ENCODE data around the gene ESPNL.
"Not testable (repeated sequence)": the region's sequence is repeated elsewhere in the genome, so short reads cannot be mapped to it uniquely, and the experiment has no call there.

ESPNL gene

GRCh38 chr2:238064376-238064775 is 35.8 kb upstream of the ESPNL start:
- peaks cover 11% of the 10 kb centered on the region for H3K4me1 ChIP-seq (ENCODE audit: control insufficient read depth, insufficient read depth, low read length)
- no peak overlapping the region for H3K9ac ChIP-seq (ENCODE audit: low read depth, low read length)
- no peak overlapping the region for H3K4me2 ChIP-seq (ENCODE audit: low read length)
- H3K9me3 ChIP-seq (replicated peaks; ENCODE audit: low read length), result no peaks in the 10 kb centered on the region
- no peak overlapping the region for H3K4me3 ChIP-seq (ENCODE audit: low read length)
- H3K27me3 ChIP-seq (ENCODE audit: control insufficient read depth, insufficient read depth, low read length), result no peaks in the 10 kb centered on the region
- H3K36me3 ChIP-seq (ENCODE audit: insufficient read depth, low read length), result peaks cover 26% of the 10 kb centered on the region

DNA sequence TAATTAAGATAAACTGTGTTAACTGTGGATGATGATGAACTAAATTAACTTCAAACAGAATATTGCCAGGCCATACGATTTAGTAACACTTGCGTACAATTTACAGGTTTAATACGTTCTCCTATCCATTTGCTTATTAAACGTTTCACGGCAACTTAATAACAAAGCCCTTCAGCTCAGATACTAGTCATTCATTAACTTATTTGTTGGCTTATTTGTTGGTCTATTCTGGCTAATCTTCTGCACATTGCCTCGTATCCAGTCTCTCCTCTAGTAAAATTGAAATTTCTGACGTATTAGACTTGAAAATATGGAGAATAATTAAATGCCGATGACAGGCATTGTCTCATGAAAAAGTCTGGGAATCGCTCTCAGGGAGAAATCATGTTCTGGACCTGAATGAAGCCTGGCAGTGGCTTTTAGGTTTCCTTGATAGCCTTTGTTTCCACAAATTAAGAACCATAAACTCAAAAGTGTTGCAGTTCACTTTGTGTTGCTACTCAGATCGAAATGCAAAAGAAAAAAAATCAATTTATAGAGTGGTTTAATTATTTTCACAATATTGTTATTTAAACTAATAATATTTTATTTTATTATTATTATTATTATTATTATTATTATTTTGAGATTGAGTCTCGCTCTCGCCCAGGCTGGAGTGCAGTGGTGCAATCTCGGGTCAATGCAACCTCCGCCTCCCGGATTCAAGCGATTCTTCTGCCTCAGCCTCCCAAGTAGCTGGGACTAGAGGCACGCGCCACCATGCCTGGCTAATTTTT is 34.9 kb upstream of the ESPNL start:
- no peaks in the 10 kb centered on the region for H3K27me3 ChIP-seq (ENCODE audit: control insufficient read depth, insufficient read depth, low read length)
- no peak overlapping the region for H3K4me3 ChIP-seq (ENCODE audit: low read length)
- peaks cover 5% of the 10 kb centered on the region for H3K4me1 ChIP-seq (ENCODE audit: control insufficient read depth, insufficient read depth, low read length)
- no peaks in the 10 kb centered on the region for H3K9me3 ChIP-seq (replicated peaks; ENCODE audit: low read length)
- peaks cover 33% of the 10 kb centered on the region for H3K36me3 ChIP-seq (ENCODE audit: insufficient read depth, low read length)
- H3K4me2 ChIP-seq (ENCODE audit: low read length), result no peak overlapping the region
- no peak overlapping the region for H3K9ac ChIP-seq (ENCODE audit: low read depth, low read length)

DNA sequence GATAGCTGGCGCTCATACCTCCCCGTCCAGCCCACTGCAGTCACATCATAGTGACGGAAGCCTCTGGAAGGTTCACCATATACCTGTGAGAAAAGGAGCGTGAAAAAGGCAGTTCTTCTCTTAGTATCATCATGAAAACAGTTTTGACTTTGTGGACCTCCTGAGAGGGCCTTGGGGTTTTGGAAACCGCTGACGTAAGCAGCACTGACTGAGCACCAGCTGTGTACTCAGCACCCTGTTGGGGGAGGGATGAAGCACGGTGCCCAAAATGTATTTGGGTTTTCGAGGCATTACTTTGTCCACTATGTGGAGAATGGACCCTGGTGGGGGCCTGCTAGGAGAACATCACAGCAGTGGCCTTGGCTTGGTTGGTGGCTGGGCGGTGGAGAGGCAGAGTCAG is 33.9 kb upstream of the ESPNL start:
- Histone ChIP-seq H3K4me2 (ENCODE audit: low read length) (no peak overlapping the region), H3K4me1 (ENCODE audit: control insufficient read depth, insufficient read depth, low read length) (peaks cover 5% of the 10 kb centered on the region), H3K36me3 (ENCODE audit: insufficient read depth, low read length) (peaks cover 33% of the 10 kb centered on the region), H3K9ac (ENCODE audit: low read depth, low read length) (no peak overlapping the region), H3K4me3 (ENCODE audit: low read length) (no peak overlapping the region), H3K27me3 (ENCODE audit: control insufficient read depth, insufficient read depth, low read length) (no peaks in the 10 kb centered on the region), H3K9me3 (replicated peaks; ENCODE audit: low read length) (no peaks in the 10 kb centered on the region)

- not testable (repeated sequence) for H3K27me3 ChIP-seq (ENCODE audit: control insufficient read depth, insufficient read depth, low read length); H3K4me1 ChIP-seq (ENCODE audit: control insufficient read depth, insufficient read depth, low read length); H3K4me2 ChIP-seq (ENCODE audit: low read length); H3K9me3 ChIP-seq (replicated peaks; ENCODE audit: low read length); H3K9ac ChIP-seq (ENCODE audit: low read depth, low read length); H3K4me3 ChIP-seq (ENCODE audit: low read length)
- peaks cover 36% of the 10 kb centered on the region for H3K36me3 ChIP-seq (ENCODE audit: insufficient read depth, low read length)
These were observed 33.4 kb upstream of the ESPNL start for GRCh38 chr2:238066718-238067117.

DNA sequence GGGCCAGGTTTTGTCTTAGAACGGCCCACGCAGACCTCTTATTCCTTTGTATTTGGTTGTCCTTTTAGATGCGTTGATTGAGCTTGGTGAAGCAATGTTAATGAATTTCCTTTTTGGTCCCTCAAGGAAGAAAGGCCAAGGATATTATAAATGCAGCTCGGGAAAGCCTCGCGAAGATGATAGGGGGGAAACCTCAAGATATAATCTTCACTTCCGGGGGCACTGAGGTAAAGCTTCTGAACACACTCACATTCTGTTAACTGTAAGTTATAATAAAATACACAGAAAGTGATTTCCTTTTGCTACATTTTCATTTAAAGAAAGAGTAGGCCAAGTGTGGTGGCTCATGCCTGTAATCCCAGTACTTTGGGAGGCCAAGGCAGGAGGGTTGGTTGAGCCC is 32.2 kb upstream of the ESPNL start:
- peaks cover 5% of the 10 kb centered on the region for H3K9me3 ChIP-seq (replicated peaks; ENCODE audit: low read length)
- H3K4me1 ChIP-seq (ENCODE audit: control insufficient read depth, insufficient read depth, low read length), result no peaks in the 10 kb centered on the region
- H3K36me3 ChIP-seq (ENCODE audit: insufficient read depth, low read length), result peaks cover 43% of the 10 kb centered on the region
- no peak overlapping the region for H3K9ac ChIP-seq (ENCODE audit: low read depth, low read length)
- no peaks in the 10 kb centered on the region for H3K27me3 ChIP-seq (ENCODE audit: control insufficient read depth, insufficient read depth, low read length)
- no peak overlapping the region for H3K4me3 ChIP-seq (ENCODE audit: low read length)
- no peak overlapping the region for H3K4me2 ChIP-seq (ENCODE audit: low read length)

- Histone ChIP-seq H3K4me1 (ENCODE audit: control insufficient read depth, insufficient read depth, low read length) (no peaks in the 10 kb centered on the region), H3K4me3 (ENCODE audit: low read length) (no peak overlapping the region), H3K4me2 (ENCODE audit: low read length) (no peak overlapping the region), H3K36me3 (ENCODE audit: insufficient read depth, low read length) (peaks cover 43% of the 10 kb centered on the region), H3K27me3 (ENCODE audit: control insufficient read depth, insufficient read depth, low read length) (no peaks in the 10 kb centered on the region), H3K9me3 (replicated peaks; ENCODE audit: low read length) (peaks cover 5% of the 10 kb centered on the region), H3K9ac (ENCODE audit: low read depth, low read length) (no peak overlapping the region)
These were observed 31.0 kb upstream of the ESPNL start for GRCh38 chr2:238069021-238069709.

GRCh38 chr2:238069877-238070276 is 30.3 kb upstream of the ESPNL start:
- Histone ChIP-seq H3K9ac (ENCODE audit: low read depth, low read length) (no peak overlapping the region), H3K9me3 (replicated peaks; ENCODE audit: low read length) (peaks cover 5% of the 10 kb centered on the region), H3K27me3 (ENCODE audit: control insufficient read depth, insufficient read depth, low read length) (no peaks in the 10 kb centered on the region), H3K4me2 (ENCODE audit: low read length) (no peak overlapping the region), H3K4me1 (ENCODE audit: control insufficient read depth, insufficient read depth, low read length) (no peaks in the 10 kb centered on the region), H3K4me3 (ENCODE audit: low read length) (no peak overlapping the region), H3K36me3 (ENCODE audit: insufficient read depth, low read length) (peaks cover 43% of the 10 kb centered on the region)

DNA sequence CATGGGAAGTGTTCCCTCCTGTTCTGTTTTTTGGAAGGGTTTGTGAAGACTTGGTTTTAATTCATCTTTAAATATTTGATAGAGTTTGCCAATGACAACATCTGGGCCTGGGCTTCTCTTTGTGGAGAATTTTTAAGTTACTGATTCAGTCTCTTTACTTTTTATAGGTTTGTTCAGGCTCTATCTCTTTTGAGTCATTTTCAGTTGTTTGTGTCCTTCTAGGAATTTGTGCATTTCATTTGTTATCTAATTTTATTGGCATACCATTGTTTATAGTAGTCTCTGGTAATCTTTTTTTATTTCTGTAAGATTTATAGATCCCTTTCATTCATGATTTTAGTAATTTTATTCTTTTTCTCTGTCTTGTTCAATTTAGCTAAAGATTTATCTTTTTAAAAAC is 24.7 kb upstream of the ESPNL start:
- peaks cover 5% of the 10 kb centered on the region for H3K9me3 ChIP-seq (replicated peaks; ENCODE audit: low read length)
- H3K4me1 ChIP-seq (ENCODE audit: control insufficient read depth, insufficient read depth, low read length), result no peaks in the 10 kb centered on the region
- H3K27me3 ChIP-seq (ENCODE audit: control insufficient read depth, insufficient read depth, low read length), result no peaks in the 10 kb centered on the region
- H3K36me3 ChIP-seq (ENCODE audit: insufficient read depth, low read length), result peaks cover 17% of the 10 kb centered on the region
- H3K4me3 ChIP-seq (ENCODE audit: low read length), result no peak overlapping the region
- no peak overlapping the region for H3K4me2 ChIP-seq (ENCODE audit: low read length)
- no peak overlapping the region for H3K9ac ChIP-seq (ENCODE audit: low read depth, low read length)

DNA sequence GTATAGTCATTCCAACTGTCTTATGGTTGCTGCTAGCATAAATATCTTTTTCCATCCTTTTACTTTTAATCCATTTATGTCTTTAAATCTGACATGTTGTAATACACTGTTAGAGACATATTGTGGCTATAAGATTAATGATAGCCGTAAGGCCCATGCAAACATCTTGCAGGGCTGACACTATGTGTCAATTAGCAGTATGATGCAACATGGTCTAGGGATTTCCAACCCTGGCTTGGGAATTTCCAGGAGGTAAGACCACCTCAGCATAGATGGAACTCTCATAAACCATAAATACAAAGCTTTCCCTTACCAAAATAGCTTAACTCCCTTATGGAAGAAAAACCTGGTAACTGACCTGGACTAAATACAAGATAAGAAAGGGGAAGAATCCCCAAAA is 22.8 kb upstream of the ESPNL start:
- Histone ChIP-seq H3K4me3 (ENCODE audit: low read length) (no peak overlapping the region), H3K4me1 (ENCODE audit: control insufficient read depth, insufficient read depth, low read length) (no peaks in the 10 kb centered on the region), H3K36me3 (ENCODE audit: insufficient read depth, low read length) (peaks cover 18% of the 10 kb centered on the region), H3K27me3 (ENCODE audit: control insufficient read depth, insufficient read depth, low read length) (no peaks in the 10 kb centered on the region), H3K9ac (ENCODE audit: low read depth, low read length) (no peak overlapping the region), H3K9me3 (replicated peaks; ENCODE audit: low read length) (peaks cover 4% of the 10 kb centered on the region), H3K4me2 (ENCODE audit: low read length) (no peak overlapping the region)

GRCh38 chr2:238079874-238080327 is 20.2 kb upstream of the ESPNL start:
- Histone ChIP-seq H3K4me2 (ENCODE audit: low read length) (no peak overlapping the region), H3K36me3 (ENCODE audit: insufficient read depth, low read length) (peaks cover 31% of the 10 kb centered on the region), H3K9me3 (replicated peaks; ENCODE audit: low read length) (no peaks in the 10 kb centered on the region), H3K4me3 (ENCODE audit: low read length) (no peak overlapping the region), H3K27me3 (ENCODE audit: control insufficient read depth, insufficient read depth, low read length) (no peaks in the 10 kb centered on the region), H3K9ac (ENCODE audit: low read depth, low read length) (no peak overlapping the region), H3K4me1 (ENCODE audit: control insufficient read depth, insufficient read depth, low read length) (no peaks in the 10 kb centered on the region)

- no peak overlapping the region for H3K4me3 ChIP-seq (ENCODE audit: low read length)
- H3K9ac ChIP-seq (ENCODE audit: low read depth, low read length), result no peak overlapping the region
- no peak overlapping the region for H3K4me2 ChIP-seq (ENCODE audit: low read length)
- H3K4me1 ChIP-seq (ENCODE audit: control insufficient read depth, insufficient read depth, low read length), result no peaks in the 10 kb centered on the region
- no peaks in the 10 kb centered on the region for H3K27me3 ChIP-seq (ENCODE audit: control insufficient read depth, insufficient read depth, low read length)
- no peaks in the 10 kb centered on the region for H3K9me3 ChIP-seq (replicated peaks; ENCODE audit: low read length)
- H3K36me3 ChIP-seq (ENCODE audit: insufficient read depth, low read length), result peaks cover 31% of the 10 kb centered on the region
These were observed 19.6 kb upstream of the ESPNL start for GRCh38 chr2:238080518-238080917.

GRCh38 chr2:238081150-238081549 is 19.0 kb upstream of the ESPNL start:
- no peaks in the 10 kb centered on the region for H3K9me3 ChIP-seq (replicated peaks; ENCODE audit: low read length)
- no peak overlapping the region for H3K4me3 ChIP-seq (ENCODE audit: low read length)
- H3K4me1 ChIP-seq (ENCODE audit: control insufficient read depth, insufficient read depth, low read length), result no peaks in the 10 kb centered on the region
- no peaks in the 10 kb centered on the region for H3K27me3 ChIP-seq (ENCODE audit: control insufficient read depth, insufficient read depth, low read length)
- peaks cover 31% of the 10 kb centered on the region for H3K36me3 ChIP-seq (ENCODE audit: insufficient read depth, low read length)
- H3K4me2 ChIP-seq (ENCODE audit: low read length), result no peak overlapping the region
- H3K9ac ChIP-seq (ENCODE audit: low read depth, low read length), result no peak overlapping the region

All from skeletal muscle satellite cell (primary cell).